Tibial artery (tissue), 4 donors: ENCODE results near the gene PCDH19.

Experiments used
- DNase-seq, 2 donors: peaks; one replicate each; pipeline ENCODE4 v3.0.0-alpha.2; 2019
- H3K27ac ChIP-seq, 2 donors: fragments of 200-600 bp; sonication (generic) in 1 of 2; 1 replicate in 1 of 2; 2 replicates in 1 of 2; pipeline ENCODE4 v1.5.1; 2018 to 2019; ENCODE audit warnings: mild to moderate bottlenecking in 1 of 2
- H3K27me3 ChIP-seq, 2 donors: fragments of 200-600 bp; sonication (generic) in 1 of 2; one replicate each; pipeline versions ENCODE4 v1.5.1 to v1.6.0; 2016 to 2019
- H3K36me3 ChIP-seq, 3 donors: fragments of 200-600 bp; sonication (generic) in 2 of 3; one replicate each; pipeline ENCODE4 v1.5.1; 2016 to 2019; ENCODE audit warnings: mild to moderate bottlenecking in 2 of 3
- H3K4me1 ChIP-seq, 4 donors: fragments of 200-600 bp; sonication (generic) in 2 of 4; 1 replicate in 3 of 4; 2 replicates in 1 of 4; pipeline ENCODE4 v1.5.1; 2016 to 2019
- H3K4me3 ChIP-seq, 2 donors: fragments of 200-600 bp; sonication (generic) in 1 of 2; 1 replicate in 1 of 2; 2 replicates in 1 of 2; pipeline ENCODE4 v1.5.1; 2018 to 2019; ENCODE audit warnings: mild to moderate bottlenecking in 2 of 2
- H3K9me3 ChIP-seq, 3 donors: fragments of 200-600 bp; sonication (generic) in 1 of 3; one replicate each; pipeline ENCODE4 v1.5.1; 2016 to 2019
- CTCF ChIP-seq, 2 experiments: fragments of 200-600 bp in 1 of 2; fragments of 450-650 bp in 1 of 2; IDR thresholded peaks; one replicate each; pipeline ENCODE4 v1.5.1; 2017 to 2019; ENCODE audit warnings: antibody characterized with exemption in 2 of 2, mild to moderate bottlenecking in 1 of 2, moderate library complexity in 1 of 2
- intact Hi-C: fragments of 100-400 bp; cut with DNase I; formaldehyde crosslinking; loops from one replicate; pipeline ENCODE4 v1.15.0; 2023; ENCODE audit warnings: low total_unique reads

The PCDH19 gene

GRCh38 chrX:100379388-100379986 lies 30.6 kb downstream of the PCDH19 start:
- DNase-seq = no peak
- H3K4me3 ChIP-seq = no peak overlapping the region
- H3K27ac ChIP-seq = no peak overlapping the region
- no peaks in the 10 kb centered on the region for H3K4me1 ChIP-seq
- H3K9me3 ChIP-seq = no peaks in the 10 kb centered on the region
- H3K27me3 ChIP-seq = no peaks in the 10 kb centered on the region
- TF ChIP-seq CTCF (IDR thresholded peaks at IDR 0.05) = no peak
- H3K36me3 ChIP-seq = no peaks in the 10 kb centered on the region
- intact Hi-C loops = no loop called here

GRCh38 chrX:100377826-100378225 lies 32.2 kb downstream of the PCDH19 start:
- Histone ChIP-seq H3K4me3 (no peak overlapping the region), H3K27ac (no peak overlapping the region), H3K4me1 (no peaks in the 10 kb centered on the region), H3K27me3 (no peaks in the 10 kb centered on the region), H3K9me3 (no peaks in the 10 kb centered on the region), H3K36me3 (no peaks in the 10 kb centered on the region)
- TF ChIP-seq CTCF (IDR thresholded peaks at IDR 0.05) = no peak
- DNase-seq = no peak
- intact Hi-C loops = no loop called here

- no peak for DNase-seq
- Histone ChIP-seq H3K27ac (no peak overlapping the region), H3K4me1 (no peaks in the 10 kb centered on the region), H3K27me3 (no peaks in the 10 kb centered on the region), H3K9me3 (no peaks in the 10 kb centered on the region), H3K4me3 (no peak overlapping the region), H3K36me3 (no peaks in the 10 kb centered on the region)
- intact Hi-C loops = no loop called here
- no peak for TF ChIP-seq CTCF (IDR thresholded peaks at IDR 0.05)
These were observed 33.5 kb downstream of the PCDH19 start for GRCh38 chrX:100376576-100376975.

GRCh38 chrX:100373673-100374072 lies 36.4 kb downstream of the PCDH19 start:
- Histone ChIP-seq H3K9me3 (no peaks in the 10 kb centered on the region), H3K27ac (no peak overlapping the region), H3K4me1 (no peaks in the 10 kb centered on the region), H3K27me3 (no peaks in the 10 kb centered on the region), H3K36me3 (no peaks in the 10 kb centered on the region), H3K4me3 (no peak overlapping the region)
- no peak for TF ChIP-seq CTCF (IDR thresholded peaks at IDR 0.05)
- intact Hi-C loops = no loop called here
- no peak for DNase-seq

- H3K9me3 ChIP-seq = no peaks in the 10 kb centered on the region
- no peak for DNase-seq
- intact Hi-C loops = no loop called here
- H3K36me3 ChIP-seq = no peaks in the 10 kb centered on the region
- H3K27me3 ChIP-seq = no peaks in the 10 kb centered on the region
- no peak overlapping the region for H3K4me3 ChIP-seq
- no peaks in the 10 kb centered on the region for H3K4me1 ChIP-seq
- TF ChIP-seq CTCF (IDR thresholded peaks at IDR 0.05) = no peak
- H3K27ac ChIP-seq = no peak overlapping the region
These were observed 41.9 kb downstream of the PCDH19 start for GRCh38 chrX:100368167-100368566.

- intact Hi-C loops = no loop called here
- DNase-seq = no peak
These were observed 46.2 kb downstream of the PCDH19 start for GRCh38 chrX:100363896-100364295.

More at GRCh38 chrX:100363896-100364295, 46.2 kb downstream of the PCDH19 start:
- Histone ChIP-seq H3K4me1 (no peaks in the 10 kb centered on the region), H3K27me3 (no peaks in the 10 kb centered on the region), H3K4me3 (no peak overlapping the region), H3K36me3 (no peaks in the 10 kb centered on the region), H3K9me3 (no peaks in the 10 kb centered on the region), H3K27ac (no peak overlapping the region)
- TF ChIP-seq CTCF (IDR thresholded peaks at IDR 0.05) = no peak
